H1 (cell line): ENCODE measurements around the gene SFMBT2.

Experiments used
- ATF3 ChIP-seq: IDR thresholded peaks from 2 replicates; pipeline ENCODE4 v1.6.1; 2011; ENCODE audit warnings: low read depth, mild to moderate bottlenecking, low read length; ENCODE audit not compliant: insufficient read depth
- CBX5 ChIP-seq: fragments of 300-800, 300-1000 bp; sonication (generic); IDR thresholded peaks from 2 replicates; pipeline ENCODE4 v1.7.1; 2016; ENCODE audit warnings: antibody characterized with exemption, low read length, low read depth
- CBX8 ChIP-seq: fragments of 300-800, 300-1000 bp; sonication (generic); IDR thresholded peaks from 2 replicates; pipeline ENCODE4 v1.7.1; 2016; ENCODE audit warnings: low read depth, low read length, borderline replicate concordance
- CHD2 ChIP-seq: IDR thresholded peaks from 2 replicates; pipeline ENCODE4 v1.6.1; 2012; ENCODE audit warnings: low read length, improper control_type of control experiment
- CTCF ChIP-seq, 3 experiments: IDR thresholded peaks; 1 replicate in 2 of 3; 2 replicates in 1 of 3; pipeline versions ENCODE4 v1.5.1 to v1.6.1; 2011; ENCODE audit warnings: low read length in 3 of 3, mild to moderate bottlenecking in 3 of 3, inconsistent platforms in 2 of 3, low read depth in 1 of 3, moderate library complexity in 1 of 3; ENCODE audit not compliant: insufficient read depth in 1 of 3; ENCODE audit errors: control extremely low read depth in 1 of 3
- EP300 ChIP-seq, 2 experiments: IDR thresholded peaks; 1 replicate in 1 of 2; 2 replicates in 1 of 2; pipeline ENCODE4 v1.6.1; 2011 to 2012; ENCODE audit warnings: low read depth in 2 of 2, low read length in 2 of 2, mild to moderate bottlenecking in 2 of 2, borderline replicate concordance in 1 of 2, inconsistent platforms in 1 of 2, moderate library complexity in 1 of 2
- HDAC6 ChIP-seq: IDR thresholded peaks from one replicate; pipeline ENCODE4 v1.7.1; 2012; ENCODE audit warnings: low read depth, mild to moderate bottlenecking, inconsistent platforms, low read length, moderate library complexity
- KDM1A ChIP-seq: fragments of 200-600, 300-600 bp; sonication (generic); IDR thresholded peaks from 2 replicates; pipeline ENCODE4 v1.7.1; 2016; ENCODE audit warnings: mild to moderate bottlenecking, low read length, borderline replicate concordance
- MAX ChIP-seq: IDR thresholded peaks from 2 replicates; pipeline ENCODE4 v1.6.1; 2012; ENCODE audit warnings: inconsistent platforms
- YY1 ChIP-seq: IDR thresholded peaks from 2 replicates; pipeline ENCODE4 v1.6.1; 2011; ENCODE audit warnings: low read depth, mild to moderate bottlenecking, low read length
- ZNF274 ChIP-seq: IDR thresholded peaks from 2 replicates; pipeline ENCODE4 v1.7.0; 2012; ENCODE audit warnings: low read length, borderline replicate concordance; ENCODE audit errors: extremely low read depth

DNA sequence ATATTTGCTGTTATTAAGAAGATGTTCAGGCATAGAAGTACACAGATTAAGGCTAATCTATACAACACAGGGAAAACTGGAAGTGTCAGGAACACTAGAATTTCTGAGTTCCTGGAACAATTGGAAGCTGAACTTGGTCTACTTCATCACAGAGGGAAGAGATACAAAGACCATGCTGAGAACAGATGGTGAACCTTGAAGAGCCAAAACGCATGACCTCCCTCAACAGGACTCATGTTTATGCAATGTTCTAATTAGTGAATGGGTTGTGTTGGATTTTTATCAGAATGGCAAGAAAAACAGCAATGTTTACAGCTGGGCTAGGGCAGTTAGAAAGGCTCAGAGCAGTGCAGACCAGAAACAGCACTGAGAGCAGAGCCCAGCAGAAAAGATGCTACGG lies 94.9 kb downstream of the SFMBT2 start:
- TF ChIP-seq MAX (no peak), KDM1A (no peak), CBX8 (no peak), CBX5 (no peak), YY1 (no peak), CHD2 (no peak), EP300 (IDR thresholded peaks at IDR 0.05; ENCODE audit: borderline replicate concordance in 1 of 2, low read depth in 2 of 2, low read length in 2 of 2) (no peak), ATF3 (no peak), CTCF (IDR thresholded peaks at IDR 0.05; ENCODE audit: control extremely low read depth in 1 of 3, insufficient read depth in 1 of 3, low read depth in 1 of 3, low read length in 3 of 3) (no peak), ZNF274 (no peak), HDAC6 (no peak)
